Measurements from ENCODE around the gene RBM33.
A peak's percentile ranks its signal among the peaks of the same experiment; 100 is the strongest.

Gene RBM33

DNA sequence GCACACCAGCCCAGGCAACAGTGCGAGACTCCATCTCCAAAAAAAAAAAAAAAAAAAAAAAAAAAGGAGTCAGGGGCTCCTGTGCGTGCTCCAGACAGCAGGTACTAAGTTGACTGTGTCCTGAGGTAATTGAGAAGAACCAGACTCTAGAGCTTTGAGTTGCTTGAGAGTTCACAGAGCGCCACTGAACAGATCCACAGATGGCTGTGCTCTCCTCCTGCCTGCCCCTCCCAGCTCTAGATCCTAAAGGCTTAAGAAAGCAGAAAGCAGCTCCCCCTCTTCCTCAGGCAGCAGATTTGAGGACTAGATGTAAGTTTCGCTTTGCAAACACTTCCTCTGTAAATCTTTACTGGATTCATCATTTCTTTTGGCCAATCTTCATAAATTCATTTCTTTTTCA is 129.1 kb downstream of the RBM33 start:
- DNase-seq (ENCODE audit: low read depth, low spot score): no peak

DNA sequence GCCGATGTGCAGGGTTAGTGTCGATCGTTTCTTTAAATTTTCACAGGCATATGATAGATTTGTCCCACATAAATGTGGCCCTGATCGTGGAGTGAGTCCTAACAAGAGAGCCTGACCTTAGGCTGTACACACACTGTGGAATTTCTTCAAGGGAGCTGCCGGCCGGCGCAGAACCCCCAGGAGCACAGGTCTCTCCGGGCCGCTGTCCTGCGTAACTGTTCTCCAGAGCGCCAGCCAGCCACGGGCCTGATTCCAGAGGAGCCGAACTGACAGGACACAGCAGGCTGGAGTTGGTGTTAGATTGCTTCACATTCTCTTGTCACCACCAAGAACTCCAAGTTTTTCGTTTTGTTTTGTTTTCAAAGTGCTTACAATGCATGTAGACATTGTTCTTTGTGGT is 130.5 kb downstream of the RBM33 start:
- no peak for DNase-seq (ENCODE audit: low read depth, low spot score)

DNA sequence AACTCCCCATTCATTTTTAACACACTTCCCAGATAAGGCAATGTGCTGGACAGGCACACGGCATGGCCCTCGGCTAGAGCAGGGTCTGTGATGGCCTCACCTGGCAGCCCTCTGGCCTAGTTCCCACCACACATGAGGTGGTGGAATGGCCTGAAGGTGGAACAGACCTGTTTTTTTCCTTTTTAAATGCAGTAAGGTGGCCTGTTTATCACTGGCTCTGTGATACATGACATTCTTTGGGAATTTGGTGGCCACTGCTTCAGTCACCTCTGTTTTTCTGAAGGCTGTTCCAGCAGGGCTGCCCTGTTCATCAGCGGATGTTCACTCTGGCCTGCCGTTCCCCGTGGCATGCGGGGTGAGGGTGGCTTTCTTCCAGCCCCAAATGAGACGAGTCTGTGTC is 131.2 kb downstream of the RBM33 start:
- DNase-seq (ENCODE audit: low read depth, low spot score): no peak

DNA sequence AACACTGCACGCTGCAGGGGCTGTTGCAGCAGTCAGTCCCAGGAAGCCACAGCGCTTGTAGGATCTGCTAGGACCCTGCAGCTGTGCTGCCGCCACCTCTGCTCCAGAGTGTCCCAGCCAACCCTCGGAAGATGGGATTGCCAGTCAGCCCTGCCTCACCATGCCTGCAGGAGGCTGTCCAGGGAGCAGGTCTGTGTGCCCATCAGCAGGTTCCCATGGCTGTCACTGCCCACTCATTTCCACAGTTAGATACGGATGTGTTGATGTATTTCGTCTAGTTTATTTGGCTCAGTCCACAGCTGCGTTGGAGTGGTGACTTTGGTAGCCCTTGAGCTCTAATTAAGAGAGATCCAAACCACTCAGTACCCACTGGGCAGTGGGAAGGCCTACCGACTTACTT is 132.1 kb downstream of the RBM33 start:
- no peak for DNase-seq (ENCODE audit: low read depth, low spot score)

DNA sequence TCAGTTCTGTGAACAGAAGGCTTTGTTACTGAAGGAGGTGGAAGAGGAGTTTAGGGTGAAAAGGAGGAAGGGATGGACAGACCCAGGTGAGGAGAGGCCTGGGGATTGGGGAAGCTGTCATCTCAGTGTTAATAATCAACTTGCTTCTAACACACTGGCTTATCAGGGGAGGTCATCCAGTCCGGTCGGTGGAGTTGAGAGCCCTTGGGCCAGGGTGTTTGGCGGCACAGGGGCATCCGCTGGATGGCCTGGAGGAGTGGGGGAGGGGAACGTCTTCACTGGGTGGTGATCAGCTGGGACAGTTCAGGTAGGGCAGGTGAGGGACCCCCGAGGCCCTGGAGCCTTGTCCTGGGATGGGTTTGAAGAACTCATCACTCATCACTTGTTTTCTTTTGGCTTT is 133.9 kb downstream of the RBM33 start:
- peak; percentile 46 for DNase-seq (ENCODE audit: low read depth, low spot score)

DNA sequence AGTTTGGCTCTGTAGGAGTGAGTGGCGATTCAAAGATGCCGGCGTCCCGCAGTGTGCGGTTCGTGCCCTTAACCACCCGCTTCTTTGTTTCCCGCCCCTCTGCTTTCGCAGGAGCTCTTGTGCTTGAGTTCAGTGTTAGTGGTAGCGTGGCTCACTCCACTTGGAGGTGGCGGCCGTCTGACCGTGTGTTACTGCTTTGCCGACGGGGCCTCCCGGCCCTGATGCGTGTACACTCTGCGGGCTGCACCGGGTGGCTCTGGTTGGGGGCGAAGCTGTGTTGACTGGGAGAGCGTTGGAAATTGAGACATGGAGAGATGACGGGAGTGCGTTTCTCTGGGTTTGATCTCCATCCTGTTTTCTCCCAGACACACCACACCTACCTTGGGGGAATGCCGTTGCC is 136.4 kb downstream of the RBM33 start:
- no peak for DNase-seq (ENCODE audit: low read depth, low spot score)

DNA sequence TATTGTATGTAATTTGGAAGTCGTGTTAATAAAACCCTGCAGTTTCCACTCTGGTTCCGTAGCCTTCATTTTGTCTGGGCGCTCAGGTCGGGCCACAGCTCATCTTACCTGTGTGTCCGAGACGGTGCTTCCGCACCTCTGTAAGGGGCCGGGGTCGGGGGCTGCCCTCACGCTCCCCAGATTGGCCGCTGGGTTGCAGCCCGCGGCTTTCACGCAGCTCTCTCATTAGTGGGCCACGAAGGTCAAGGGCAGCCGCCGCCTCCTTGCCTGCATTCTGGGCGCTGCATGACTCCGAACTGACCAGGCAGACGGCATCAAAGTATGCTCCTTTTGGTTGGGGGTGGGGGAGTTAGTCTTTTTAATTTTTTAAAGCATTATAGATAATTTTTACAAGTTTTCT is 137.0 kb downstream of the RBM33 start:
- no peak for DNase-seq (ENCODE audit: low read depth, low spot score)

DNA sequence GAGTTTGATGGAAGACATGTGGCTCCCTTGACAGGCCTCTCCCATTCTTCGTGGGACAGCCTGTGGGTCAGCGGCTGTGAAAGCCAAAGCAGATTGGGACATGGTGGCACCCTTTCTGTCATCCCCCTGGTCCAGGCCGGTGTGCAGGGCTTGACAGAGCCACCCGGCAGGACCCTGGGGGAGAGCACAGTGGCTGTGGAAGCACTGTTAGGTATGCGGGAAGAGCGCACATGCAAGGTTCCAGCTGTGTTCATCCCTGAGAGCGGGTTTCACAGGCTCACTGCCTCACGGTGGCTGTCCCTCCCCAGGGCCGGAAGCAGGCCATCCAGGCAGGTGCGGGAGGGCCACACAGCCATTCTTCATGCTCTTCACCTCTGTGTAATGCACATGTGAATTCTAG is 138.0 kb downstream of the RBM33 start:
- DNase-seq (ENCODE audit: low read depth, low spot score): no peak

DNA sequence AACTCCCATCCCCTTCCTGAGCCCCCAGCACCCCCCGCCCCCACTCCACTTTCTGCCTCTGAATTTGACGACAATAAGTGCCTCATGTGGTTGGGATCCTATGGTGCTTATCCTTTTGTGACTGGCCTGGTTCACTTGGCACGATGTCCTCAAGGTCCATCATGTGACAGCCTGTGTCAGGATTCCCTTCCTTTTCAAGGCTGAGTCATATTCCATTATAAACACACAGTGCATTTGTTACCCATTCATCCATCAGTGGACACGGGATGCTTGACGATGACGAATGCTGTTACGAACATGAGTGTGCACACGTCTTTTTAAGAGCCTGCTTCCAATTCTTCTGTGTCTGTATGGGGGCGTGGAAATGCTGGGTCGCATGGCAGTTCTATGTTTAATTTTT is 141.1 kb downstream of the RBM33 start:
- no peak for DNase-seq (ENCODE audit: low read depth, low spot score)

DNA sequence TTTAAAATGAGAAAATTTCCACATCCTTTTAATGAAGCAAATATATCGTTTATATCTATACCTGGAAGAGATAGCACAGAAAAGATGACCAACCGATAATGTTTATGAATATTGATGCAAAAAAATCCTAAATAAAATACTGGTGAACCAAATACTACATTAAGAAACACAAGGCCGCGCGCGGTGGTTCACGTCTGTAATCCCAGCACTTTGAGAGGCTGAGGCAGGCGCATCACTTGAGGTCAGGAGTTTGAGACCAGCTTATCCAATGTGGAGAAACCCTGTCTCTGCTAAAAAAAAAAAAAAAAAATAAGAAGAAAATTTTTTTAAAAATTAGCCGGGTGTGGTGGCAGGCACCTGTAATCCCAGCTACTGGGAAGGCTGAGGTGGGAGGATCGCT is 142.0 kb downstream of the RBM33 start:
- no peak for DNase-seq (ENCODE audit: low read depth, low spot score)

DNA sequence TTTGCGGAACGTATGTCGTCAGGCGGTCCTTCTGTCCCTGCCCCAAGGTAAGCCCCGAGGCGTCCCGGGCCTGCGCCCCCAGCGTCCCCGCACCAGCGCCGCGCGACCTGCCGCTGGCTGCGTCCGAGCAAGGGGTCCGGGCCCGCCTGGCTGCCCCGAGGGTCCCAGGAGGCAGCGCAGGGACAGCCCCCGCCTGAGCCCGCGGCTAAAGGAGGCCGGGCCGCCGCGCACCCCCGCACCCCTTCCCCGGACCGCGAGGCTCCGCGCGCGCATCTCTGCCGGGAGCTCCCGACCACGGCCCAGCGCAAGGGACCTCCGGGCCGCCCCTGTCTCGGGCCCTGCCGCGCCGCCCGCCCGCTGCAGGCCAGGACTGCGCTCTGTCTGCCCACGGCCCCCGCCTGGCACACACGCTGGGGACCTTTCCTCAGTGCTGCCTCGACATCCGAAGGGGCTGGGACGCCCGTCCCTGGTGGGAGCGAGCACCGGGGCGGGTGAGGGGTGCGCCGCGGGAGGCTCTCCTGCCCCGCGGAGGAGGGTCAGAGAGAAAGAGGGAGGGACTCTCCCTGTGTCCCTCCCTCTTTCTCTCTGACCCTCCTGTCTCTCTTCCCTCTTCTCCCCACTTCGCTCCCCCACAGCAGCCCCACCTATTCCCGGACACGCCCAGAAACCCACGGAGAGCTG is 142.8 kb downstream of the RBM33 start:
- no peak for DNase-seq (ENCODE audit: low read depth, low spot score)

DNA sequence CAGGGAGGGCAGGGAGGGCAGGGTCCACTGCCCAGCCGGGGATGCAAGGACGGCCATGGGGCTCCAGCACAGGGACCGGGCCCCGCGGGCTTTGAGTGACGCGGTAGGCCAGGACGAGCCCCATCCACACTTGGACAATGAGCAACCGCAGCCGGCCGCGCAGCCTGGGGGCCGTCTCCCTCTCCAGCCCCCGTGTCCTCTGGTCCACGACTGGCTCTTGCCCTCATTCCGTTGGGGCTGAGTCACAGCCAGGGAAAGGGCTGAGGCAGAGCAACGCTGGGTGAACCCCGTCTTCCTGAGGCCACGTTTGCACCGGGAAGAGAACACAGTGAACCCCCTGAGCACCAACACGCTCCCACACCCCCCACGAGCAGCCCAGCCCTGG is 144.1 kb downstream of the RBM33 start:
- DNase-seq (ENCODE audit: low read depth, low spot score): no peak

DNA sequence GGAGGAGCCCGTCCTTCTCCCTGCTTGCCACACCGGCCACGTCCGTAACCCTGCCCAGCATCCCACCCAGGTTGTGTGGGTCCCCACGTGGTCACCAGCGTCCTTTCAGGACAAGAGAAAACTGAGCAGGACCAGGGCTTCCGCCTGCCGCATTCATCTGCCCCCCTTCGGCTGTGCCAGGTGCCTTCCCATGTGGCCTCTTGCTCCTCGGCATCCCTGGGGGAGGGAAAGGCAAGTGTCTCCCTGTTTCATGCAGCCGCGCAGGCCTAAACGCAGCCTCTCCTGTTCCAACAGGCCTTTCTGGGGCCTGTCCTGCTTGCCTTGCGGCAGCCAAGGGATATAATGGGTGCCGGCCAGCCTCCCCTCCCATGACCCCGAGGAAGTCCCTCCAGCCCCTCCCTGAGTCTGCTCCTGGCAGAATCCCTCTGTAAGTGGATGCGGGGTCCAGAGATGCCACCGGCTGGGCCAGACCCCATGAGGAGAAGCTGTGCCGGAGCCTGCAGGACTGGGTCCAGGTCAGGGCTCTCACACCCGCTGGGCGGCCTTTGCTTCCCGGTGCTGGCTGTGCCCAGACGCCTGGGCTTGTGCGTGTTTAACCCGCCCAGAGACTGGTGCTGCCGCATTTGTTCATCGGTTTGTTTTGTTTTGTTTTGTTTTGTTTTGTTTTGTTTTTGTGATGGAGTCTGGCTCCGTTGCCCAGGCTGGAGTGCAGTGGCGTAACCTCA is 144.7 kb downstream of the RBM33 start:
- no peak for DNase-seq (ENCODE audit: low read depth, low spot score)

DNA sequence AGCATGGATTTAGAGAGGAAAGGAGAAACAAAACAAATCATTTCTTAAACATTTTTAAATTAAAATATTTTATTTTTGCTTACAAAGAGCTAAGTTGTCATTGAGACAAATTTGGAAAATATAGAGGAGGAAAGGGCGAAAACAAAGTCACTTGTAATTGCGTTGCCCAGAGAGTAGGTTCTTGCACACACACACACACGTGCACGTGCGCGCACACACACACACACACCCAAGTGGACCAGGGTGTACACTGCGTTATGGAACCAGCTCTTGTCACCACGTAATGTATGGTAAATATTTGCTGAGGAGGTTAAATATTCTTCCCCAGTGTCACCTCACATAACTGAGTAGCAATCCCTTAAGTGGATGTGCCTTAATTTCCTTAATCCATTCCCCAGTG is 146.2 kb downstream of the RBM33 start:
- no peak for DNase-seq (ENCODE audit: low read depth, low spot score)

DNA sequence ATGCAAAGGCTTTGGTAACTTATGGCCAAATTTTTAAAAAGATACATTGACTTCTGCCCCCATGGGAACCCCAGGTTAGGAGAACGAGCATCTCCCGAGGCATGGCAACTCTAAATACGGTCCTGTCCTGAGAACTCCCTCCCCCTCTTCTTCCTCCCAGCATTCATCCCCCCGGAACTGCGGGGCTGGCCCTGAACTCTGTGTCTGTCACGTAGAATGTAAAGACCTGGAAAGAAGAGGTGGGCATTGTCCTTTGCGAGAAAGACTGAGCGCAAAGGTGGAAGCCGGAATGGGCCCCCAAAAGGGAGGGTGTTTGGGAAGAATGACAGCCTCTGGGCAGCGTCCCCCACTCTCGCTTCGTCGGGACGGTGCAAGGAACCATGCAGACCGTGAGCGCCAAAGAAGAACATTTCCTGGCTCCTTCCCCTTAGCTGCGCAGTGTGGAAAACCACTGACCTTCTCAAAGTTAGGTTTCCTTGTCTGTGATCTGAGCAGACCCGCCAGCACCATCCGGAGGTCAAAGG is 146.8 kb downstream of the RBM33 start:
- DNase-seq (ENCODE audit: low read depth, low spot score): no peak

DNA sequence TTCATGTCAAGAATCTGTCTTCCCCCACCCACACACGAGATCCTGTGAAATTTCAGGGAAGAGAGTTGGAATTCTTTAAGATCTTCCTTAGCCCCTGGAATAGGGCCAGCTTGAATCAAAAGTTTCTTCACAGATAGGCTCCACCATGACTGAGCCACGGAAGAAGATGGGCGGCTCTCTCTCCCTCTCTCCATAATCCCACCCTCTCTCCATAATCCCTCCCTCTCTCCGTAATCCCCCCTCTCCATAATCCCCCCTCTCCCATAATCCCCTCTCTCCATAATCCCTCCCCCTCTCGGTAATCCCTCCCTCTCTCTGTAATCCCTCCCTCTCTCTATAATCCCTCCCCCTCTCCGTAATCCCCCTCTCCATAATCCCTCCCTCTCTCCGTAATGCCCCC is 147.4 kb downstream of the RBM33 start:
- DNase-seq (ENCODE audit: low read depth, low spot score): no peak

DNA sequence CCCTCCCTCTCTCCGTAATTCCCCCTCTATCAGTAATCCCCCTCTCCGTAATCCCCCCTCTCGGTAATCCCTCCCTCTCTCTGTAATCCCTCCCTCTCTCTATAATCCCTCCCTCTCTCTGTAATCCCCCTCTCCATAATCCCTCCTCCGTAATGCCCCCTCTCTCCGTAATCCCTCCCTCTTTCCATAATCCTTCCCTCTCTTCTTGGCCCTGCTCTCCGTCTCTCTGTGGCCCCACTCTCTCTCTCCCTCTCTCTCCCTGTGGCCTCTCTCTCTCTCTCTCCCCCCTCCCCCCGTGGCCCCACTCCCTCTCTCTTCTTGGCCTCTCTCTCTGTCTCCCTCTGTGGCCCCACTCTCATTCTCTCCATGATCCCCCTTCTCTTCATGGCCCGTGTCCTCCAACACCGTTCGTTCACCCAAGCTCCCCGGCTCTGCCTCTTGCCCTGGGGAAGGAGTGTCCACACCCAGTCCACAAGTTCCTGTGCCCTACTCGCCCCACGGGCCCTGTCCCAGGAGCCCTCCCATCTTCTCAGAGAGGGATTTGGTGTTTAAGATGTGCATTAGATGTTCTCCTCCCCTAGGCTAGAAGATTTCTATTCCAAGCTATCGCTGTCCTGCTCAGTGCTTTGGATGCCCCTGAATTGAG is 148.0 kb downstream of the RBM33 start:
- DNase-seq (ENCODE audit: low read depth, low spot score): no peak

DNA sequence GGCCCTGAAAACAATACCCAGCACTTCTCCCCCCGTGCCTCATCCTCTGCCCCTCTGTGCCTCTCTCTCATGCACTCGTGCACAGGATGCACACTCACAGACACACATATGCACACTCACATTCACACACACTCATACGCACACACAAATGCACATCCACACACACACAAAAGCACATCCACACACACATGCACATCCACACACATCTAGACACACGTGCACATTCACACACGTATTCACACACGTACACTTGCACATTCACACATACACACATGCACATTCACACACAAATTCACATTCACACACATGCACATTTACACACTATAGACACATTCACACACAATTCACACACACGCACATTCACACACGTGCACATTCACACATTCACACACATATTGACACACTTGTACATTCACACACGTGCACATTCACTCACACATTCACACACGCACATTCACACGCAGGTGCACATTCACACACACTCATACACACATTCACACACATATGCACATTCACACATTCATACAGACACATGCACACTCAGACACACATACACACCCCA is 148.6 kb downstream of the RBM33 start:
- no peak for DNase-seq (ENCODE audit: low read depth, low spot score)

DNA sequence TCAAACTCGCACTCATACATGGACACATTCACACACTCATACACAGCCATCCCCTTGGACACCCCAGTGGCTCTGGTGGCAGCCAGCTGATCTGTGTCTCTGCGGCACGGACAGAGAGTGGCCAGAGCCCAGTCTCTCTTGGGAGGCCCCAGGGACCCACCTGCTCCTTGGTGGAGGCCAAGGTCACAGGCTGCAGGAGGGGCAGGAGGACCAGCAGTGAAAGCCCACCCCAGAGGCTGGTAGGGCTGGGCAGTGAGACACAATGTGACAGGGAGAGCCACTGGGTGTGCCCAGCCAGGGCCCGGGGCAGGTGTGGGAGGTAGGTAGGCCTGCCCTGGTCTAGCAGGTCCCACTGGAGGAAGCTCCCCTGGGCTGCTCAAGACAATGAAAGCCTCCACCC is 149.3 kb downstream of the RBM33 start:
- DNase-seq (ENCODE audit: low read depth, low spot score): no peak

DNA sequence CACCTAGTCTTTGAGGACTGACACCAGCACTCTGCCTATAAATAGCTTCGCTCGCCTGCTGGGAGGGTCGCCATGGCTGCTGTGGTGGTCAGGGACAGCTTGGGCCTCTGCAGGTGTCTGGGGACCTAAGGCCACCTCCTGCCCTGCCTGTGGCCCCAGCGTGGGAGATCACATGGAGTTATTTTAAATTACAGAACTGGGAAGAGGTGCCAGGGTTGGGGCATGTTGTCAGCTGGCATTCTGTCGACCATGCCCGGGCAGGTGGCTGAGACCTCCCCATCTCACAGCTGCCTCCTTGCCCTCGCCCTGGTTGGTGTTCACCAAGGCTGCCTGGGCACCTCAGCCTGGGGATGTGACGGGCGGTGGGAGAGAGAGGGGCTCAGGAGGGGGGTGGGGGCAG is 149.7 kb downstream of the RBM33 start:
- DNase-seq (ENCODE audit: low read depth, low spot score): no peak

DNA sequence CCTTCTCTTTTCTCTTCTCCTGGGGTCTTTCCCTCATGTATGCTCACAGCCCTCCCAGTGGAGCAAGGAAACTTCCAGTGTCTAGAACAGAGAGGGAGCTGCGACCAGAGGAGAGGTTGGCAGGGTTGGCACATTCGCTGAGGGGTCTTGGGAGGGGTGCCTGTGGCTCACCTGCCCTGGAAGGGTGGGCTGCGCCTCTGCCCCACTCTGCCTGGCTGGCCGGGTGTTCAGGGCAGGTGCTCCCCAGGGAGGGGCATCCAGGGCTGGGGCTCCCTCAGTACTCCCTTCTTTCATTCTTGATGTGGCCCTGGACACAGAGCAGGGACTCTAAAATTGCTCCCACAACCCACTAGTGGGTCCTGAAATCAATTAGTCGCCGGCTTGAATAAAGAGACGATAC is 150.9 kb downstream of the RBM33 start:
- no peak for DNase-seq (ENCODE audit: low read depth, low spot score)

DNA sequence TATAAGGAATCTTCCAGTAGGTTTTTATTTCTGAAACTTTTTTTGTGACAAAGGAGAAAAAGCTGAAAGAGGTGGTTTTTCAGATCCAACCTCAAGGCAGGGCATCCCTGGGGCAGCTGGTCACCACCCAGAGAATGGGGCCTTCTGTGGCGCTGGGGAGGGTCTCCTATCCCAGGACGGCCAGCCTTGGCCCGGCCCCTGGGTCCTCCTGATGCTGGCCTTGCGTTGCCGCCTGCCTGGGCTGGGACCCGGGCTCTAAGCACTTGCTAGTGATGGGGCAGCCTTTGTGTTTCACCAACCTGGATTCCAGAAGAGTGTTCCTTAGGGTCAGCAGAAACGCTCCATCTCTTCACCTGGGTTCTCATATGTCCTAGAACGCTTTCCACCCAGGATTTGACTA is 151.5 kb downstream of the RBM33 start:
- no peak for DNase-seq (ENCODE audit: low read depth, low spot score)
